ENCODE results near the gene MPC1. TPM values are rescaled to one million over a fixed set of nuclear protein-coding genes. Genes with fewer than 3 reads are reported as not detected.

Gene MPC1
- total and polyA plus RNA-seq, 10 donors = 29.1 to 58.6 (median 37.7) TPM

GRCh38 chr6:166411271-166411670 is 28.5 kb upstream of the MPC1 start:
- DNase-seq = no peak
- intact Hi-C loops (cut with DNase I; ENCODE audit: low total_unique reads) = no loop called here
- Histone ChIP-seq H3K4me3 (peak overlapping the region in 1 of 8 donors; percentile 27), H3K9me3 (no peaks in the 10 kb centered on the region), H3K27me3 (replicated peaks in 1 of 7) (no peaks in the 10 kb centered on the region), H3K36me3 (peaks cover 0 to 71% (median 10%) of the 10 kb centered on the region in 6 donors), H3K4me1 (peaks cover 0 to 61% (median 16%) of the 10 kb centered on the region in 6 donors), H3K27ac (peak overlapping the region in 4 of 8 donors; percentile 3 to 70 (median 42))
- WGBS, 5 donors = 73 to 91% (median 87%) methylated on average over 15 of the region's 15 CpGs
- no peak for TF ChIP-seq CTCF (IDR thresholded peaks at IDR 0.05 in 8 of 11, conservative IDR thresholded peaks at IDR 0.05 in 3 of 11)
- TF ChIP-seq POLR2AphosphoS5 (IDR thresholded peaks at IDR 0.05) = no peak
- no peak for TF ChIP-seq POLR2A (IDR thresholded peaks at IDR 0.05)

GRCh38 chr6:166410426-166410935 is 27.7 kb upstream of the MPC1 start:
- intact Hi-C loops (cut with DNase I; ENCODE audit: low total_unique reads) = no loop called here
- Histone ChIP-seq H3K27me3 (replicated peaks in 1 of 7) (no peaks in the 10 kb centered on the region), H3K36me3 (peaks cover 0 to 63% (median 10%) of the 10 kb centered on the region in 6 donors), H3K4me3 (no peak overlapping the region), H3K9me3 (no peaks in the 10 kb centered on the region), H3K27ac (no peak overlapping the region), H3K4me1 (peaks cover 0 to 59% (median 16%) of the 10 kb centered on the region in 6 donors)
- DNase-seq = no peak
- WGBS, 5 donors = 71 to 79% (median 78%) methylated on average over 10 of the region's 10 CpGs
- TF ChIP-seq CTCF (IDR thresholded peaks at IDR 0.05 in 8 of 11, conservative IDR thresholded peaks at IDR 0.05 in 3 of 11) (no peak), POLR2A (IDR thresholded peaks at IDR 0.05) (no peak), POLR2AphosphoS5 (IDR thresholded peaks at IDR 0.05) (no peak)

- TF ChIP-seq POLR2AphosphoS5 (IDR thresholded peaks at IDR 0.05) = peak in 1 of 3 donors; percentile 9
- TF ChIP-seq CTCF (IDR thresholded peaks at IDR 0.05 in 8 of 11, conservative IDR thresholded peaks at IDR 0.05 in 3 of 11) = no peak
- TF ChIP-seq POLR2A (IDR thresholded peaks at IDR 0.05) = no peak
- Histone ChIP-seq H3K27ac (no peak overlapping the region), H3K9me3 (no peaks in the 10 kb centered on the region), H3K4me1 (peaks cover 0 to 50% (median 15%) of the 10 kb centered on the region in 6 donors), H3K36me3 (peaks cover 0 to 50% (median 10%) of the 10 kb centered on the region in 6 donors), H3K4me3 (no peak overlapping the region), H3K27me3 (replicated peaks in 1 of 7) (no peaks in the 10 kb centered on the region)
- DNase-seq = no peak
- intact Hi-C loops (cut with DNase I; ENCODE audit: low total_unique reads) = no loop called here
- 69 to 86% (median 75%) methylated on average over 22 of the region's 22 CpGs for WGBS, 5 donors
Observed at GRCh38 chr6:166408936-166409755, 26.4 kb upstream of the MPC1 start.

- intact Hi-C loops (cut with DNase I; ENCODE audit: low total_unique reads) = no loop called here
- Histone ChIP-seq H3K27me3 (replicated peaks in 1 of 7) (no peaks in the 10 kb centered on the region), H3K36me3 (peaks cover 0 to 21% (median 0%) of the 10 kb centered on the region in 6 donors), H3K9me3 (no peaks in the 10 kb centered on the region), H3K27ac (no peak overlapping the region), H3K4me1 (peaks cover 0 to 23% (median 3%) of the 10 kb centered on the region in 6 donors), H3K4me3 (no peak overlapping the region)
- 90 to 98% (median 92%) methylated on average over 8 to 12 of the region's 12 CpGs for WGBS, 5 donors
- TF ChIP-seq CTCF (IDR thresholded peaks at IDR 0.05 in 8 of 11, conservative IDR thresholded peaks at IDR 0.05 in 3 of 11) = no peak
- TF ChIP-seq POLR2AphosphoS5 (IDR thresholded peaks at IDR 0.05) = no peak
- no peak for TF ChIP-seq POLR2A (IDR thresholded peaks at IDR 0.05)
- no peak for DNase-seq
Observed at GRCh38 chr6:166406197-166406596, 23.5 kb upstream of the MPC1 start.
